ENCODE measurements around the gene TSR1.

Gene TSR1

DNA sequence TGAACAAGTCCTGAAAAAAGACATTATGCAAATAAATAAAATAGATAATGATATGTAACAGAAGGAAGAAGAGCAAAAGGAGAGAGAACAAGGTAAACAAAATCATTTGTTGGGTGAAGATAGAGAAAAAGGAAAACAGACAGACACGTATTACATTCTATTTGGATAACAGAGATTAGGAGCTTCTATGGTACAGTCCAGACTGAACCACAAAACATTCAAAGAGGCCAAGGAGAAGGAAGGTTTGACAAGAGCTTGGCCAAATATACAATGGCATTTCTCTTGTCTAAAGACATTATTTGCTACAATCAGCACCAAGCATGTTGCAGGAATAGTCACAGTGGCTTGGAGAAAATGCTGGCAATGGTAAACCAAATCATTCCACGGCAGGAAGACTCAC, 61.8 kb downstream of the TSR1 start:
- no peak overlapping the region for H3K4me3 ChIP-seq (ENCODE audit: low read depth, low read length)
- DNase-seq (ENCODE audit: low read depth) = no peak
- TF ChIP-seq, protein P1, sequence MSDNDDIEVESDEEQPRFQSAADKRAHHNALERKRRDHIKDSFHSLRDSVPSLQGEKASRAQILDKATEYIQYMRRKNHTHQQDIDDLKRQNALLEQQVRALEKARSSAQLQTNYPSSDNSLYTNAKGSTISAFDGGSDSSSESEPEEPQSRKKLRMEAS (IDR thresholded peaks at IDR 0.05; ENCODE audit: low read depth, low read length) = no peak
- TF ChIP-seq POLR2A (IDR thresholded peaks at IDR 0.05; ENCODE audit: extremely low read depth, insufficient read length) = no peak
- no peak for TF ChIP-seq MYC (IDR thresholded peaks at IDR 0.05; ENCODE audit: low read depth, low read length)
- TF ChIP-seq, protein P2, sequence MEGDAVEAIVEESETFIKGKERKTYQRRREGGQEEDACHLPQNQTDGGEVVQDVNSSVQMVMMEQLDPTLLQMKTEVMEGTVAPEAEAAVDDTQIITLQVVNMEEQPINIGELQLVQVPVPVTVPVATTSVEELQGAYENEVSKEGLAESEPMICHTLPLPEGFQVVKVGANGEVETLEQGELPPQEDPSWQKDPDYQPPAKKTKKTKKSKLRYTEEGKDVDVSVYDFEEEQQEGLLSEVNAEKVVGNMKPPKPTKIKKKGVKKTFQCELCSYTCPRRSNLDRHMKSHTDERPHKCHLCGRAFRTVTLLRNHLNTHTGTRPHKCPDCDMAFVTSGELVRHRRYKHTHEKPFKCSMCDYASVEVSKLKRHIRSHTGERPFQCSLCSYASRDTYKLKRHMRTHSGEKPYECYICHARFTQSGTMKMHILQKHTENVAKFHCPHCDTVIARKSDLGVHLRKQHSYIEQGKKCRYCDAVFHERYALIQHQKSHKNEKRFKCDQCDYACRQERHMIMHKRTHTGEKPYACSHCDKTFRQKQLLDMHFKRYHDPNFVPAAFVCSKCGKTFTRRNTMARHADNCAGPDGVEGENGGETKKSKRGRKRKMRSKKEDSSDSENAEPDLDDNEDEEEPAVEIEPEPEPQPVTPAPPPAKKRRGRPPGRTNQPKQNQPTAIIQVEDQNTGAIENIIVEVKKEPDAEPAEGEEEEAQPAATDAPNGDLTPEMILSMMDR (IDR thresholded peaks at IDR 0.05; ENCODE audit: low read depth, low read length) = no peak

Measured in NB4 (cell line).